ENCODE data around the gene ARL15.

GRCh38 chr5:54115735-54116403 is 194.5 kb downstream of the ARL15 start:
- no peak for TF ChIP-seq EZH2phosphoT487 (IDR thresholded peaks at IDR 0.05; ENCODE audit: low read depth)
- TF ChIP-seq CTCF (IDR thresholded peaks at IDR 0.05; ENCODE audit: low read depth, low read length) = no peak

Data from OCI-LY3 (cell line).